ENCODE data around the gene TMEM213. TPM values are rescaled to one million over a fixed set of nuclear protein-coding genes. Genes with fewer than 3 reads are reported as not detected.
"Not testable (repeated sequence)": the region's sequence is repeated elsewhere in the genome, so short reads cannot be mapped to it uniquely, and the experiment has no call there.

The TMEM213 gene
- total RNA-seq, 1 experiment from 2014 or later = not detected

GRCh38 chr7:138797046-138797445 is 748 bp upstream of the TMEM213 start:
- DNase-seq (ENCODE audit: low read depth) = not testable (repeated sequence)

- DNase-seq (ENCODE audit: low read depth) = no peak
Measured at GRCh38 chr7:138798836-138799235, 1.0 kb downstream of the TMEM213 start.

- DNase-seq (ENCODE audit: low read depth) = no peak
Measured at GRCh38 chr7:138799336-138800000, 1.7 kb downstream of the TMEM213 start.

DNA sequence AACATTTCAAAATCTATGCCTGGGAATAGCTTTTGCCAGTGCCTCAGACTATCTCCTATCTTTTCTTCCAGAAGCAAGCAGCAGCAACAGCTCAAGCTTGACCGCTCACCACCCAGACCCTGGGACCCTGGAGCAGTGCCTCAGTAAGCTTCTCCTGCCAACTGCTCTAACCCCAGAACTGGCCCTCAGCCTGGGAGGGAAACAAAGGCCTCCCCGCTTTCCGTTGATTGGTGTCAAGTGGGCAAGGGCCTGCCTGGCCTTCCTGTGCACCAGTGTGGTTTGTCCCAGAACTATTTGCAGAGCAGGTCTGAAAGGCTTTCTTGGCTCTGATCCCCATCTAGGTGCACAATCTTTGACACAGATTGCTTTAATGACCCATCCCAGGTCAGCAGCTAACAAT is 3.5 kb downstream of the TMEM213 start:
- DNase-seq (ENCODE audit: low read depth) = no peak

GRCh38 chr7:138802706-138803105 is 4.9 kb downstream of the TMEM213 start:
- no peak for DNase-seq (ENCODE audit: low read depth)

- no peak for DNase-seq (ENCODE audit: low read depth)
Measured at GRCh38 chr7:138804618-138805017, 6.8 kb downstream of the TMEM213 start.

GRCh38 chr7:138809346-138809745 is 11.6 kb downstream of the TMEM213 start:
- DNase-seq (ENCODE audit: low read depth) = no peak

DNA sequence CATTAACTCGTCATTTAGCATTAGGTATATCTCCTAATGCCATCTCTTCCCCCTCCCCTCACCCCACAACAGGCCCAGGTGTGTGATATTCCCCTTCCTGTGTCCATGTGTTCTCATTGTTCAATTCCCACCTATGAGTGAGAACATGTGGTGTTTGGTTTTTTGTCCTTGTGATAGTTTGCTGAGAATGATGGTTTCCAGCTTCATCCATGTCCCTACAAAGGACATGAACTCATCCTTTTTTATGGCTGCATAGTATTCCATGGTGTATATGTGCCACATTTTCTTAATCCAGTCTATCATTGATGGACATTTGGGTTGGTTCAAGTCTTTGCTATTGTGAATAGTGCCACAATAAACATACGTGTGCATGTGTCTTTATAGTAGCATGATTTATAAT is 13.5 kb downstream of the TMEM213 start:
- DNase-seq (ENCODE audit: low read depth) = not testable (repeated sequence)

GRCh38 chr7:138813945-138814344 is 16.2 kb downstream of the TMEM213 start:
- no peak for DNase-seq (ENCODE audit: low read depth)

- DNase-seq (ENCODE audit: low read depth) = no peak
Measured at GRCh38 chr7:138814816-138815332, 17.1 kb downstream of the TMEM213 start.

GRCh38 chr7:138816650-138817049 is 18.9 kb downstream of the TMEM213 start:
- no peak for DNase-seq (ENCODE audit: low read depth)

- DNase-seq (ENCODE audit: low read depth) = no peak
Measured at GRCh38 chr7:138819625-138820024, 21.8 kb downstream of the TMEM213 start.

GRCh38 chr7:138821912-138822311 is 24.1 kb downstream of the TMEM213 start:
- DNase-seq (ENCODE audit: low read depth) = no peak

- no peak for DNase-seq (ENCODE audit: low read depth)
Measured at GRCh38 chr7:138822867-138823535, 25.2 kb downstream of the TMEM213 start.

- no peak for DNase-seq (ENCODE audit: low read depth)
Measured at GRCh38 chr7:138825049-138825721, 27.4 kb downstream of the TMEM213 start.

DNA sequence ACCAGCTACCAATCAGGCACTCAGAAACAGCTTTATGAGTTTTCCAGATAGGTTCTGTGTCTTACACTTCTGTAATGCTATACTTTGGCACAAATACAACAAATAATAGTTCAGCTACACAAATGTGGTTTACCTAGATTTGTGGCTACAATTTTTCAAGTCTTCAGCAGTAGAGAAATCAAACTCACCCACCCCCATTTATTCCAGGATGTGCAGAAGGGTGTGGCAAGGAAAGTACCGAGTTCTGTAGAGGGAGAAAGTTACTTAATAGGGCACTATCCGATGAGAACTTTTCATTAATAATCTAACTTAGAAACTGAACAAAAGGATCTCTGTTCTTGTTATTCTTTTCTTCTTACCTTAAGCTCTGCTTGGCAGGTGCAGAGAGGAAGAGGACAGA is 30.5 kb downstream of the TMEM213 start:
- no peak for DNase-seq (ENCODE audit: low read depth)

- DNase-seq (ENCODE audit: low read depth) = no peak
Measured at GRCh38 chr7:138829335-138829734, 31.5 kb downstream of the TMEM213 start.

DNA sequence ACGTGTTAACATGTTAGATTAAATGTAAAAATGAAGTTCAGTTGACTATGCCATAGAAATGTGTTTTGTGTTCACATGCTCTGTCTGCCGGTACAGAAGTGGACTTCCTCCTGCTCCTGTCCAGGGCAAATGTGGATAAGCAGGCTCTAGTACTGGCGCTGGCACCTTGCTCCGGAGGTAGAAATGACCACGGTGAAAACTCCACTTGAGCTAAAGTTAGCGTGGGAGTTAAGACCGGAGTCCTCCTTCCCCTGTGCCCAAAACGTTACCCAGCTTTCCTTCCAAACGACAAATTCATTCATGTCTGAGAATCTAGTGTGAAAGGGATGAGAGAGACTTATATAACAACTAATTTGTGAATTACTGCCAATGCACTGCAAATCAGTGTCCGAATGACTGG is 35.2 kb downstream of the TMEM213 start:
- DNase-seq (ENCODE audit: low read depth) = no peak

GRCh38 chr7:138833596-138833995 is 35.8 kb downstream of the TMEM213 start:
- no peak for DNase-seq (ENCODE audit: low read depth)

DNA sequence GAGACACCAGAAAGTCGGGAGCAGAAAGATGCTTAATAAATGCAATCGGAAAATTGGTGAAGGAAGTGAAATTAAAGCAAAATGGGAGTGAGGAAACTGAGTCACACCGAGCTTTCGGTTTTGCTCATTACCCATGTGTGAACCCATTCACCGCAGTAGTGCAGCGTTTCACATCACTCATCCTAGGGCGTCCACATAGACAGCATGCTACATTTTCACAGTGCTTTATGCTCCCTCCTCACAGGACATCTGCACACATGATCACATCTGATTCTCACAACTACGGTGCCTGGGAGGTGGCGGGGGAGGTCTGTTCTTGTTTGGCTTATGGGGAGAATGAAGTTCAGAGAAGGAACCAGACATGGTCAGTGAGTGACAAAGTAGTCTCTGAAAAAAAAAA is 36.8 kb downstream of the TMEM213 start:
- DNase-seq (ENCODE audit: low read depth) = no peak

GRCh38 chr7:138835087-138835486 is 37.3 kb downstream of the TMEM213 start:
- DNase-seq (ENCODE audit: low read depth) = no peak

- DNase-seq (ENCODE audit: low read depth) = no peak
Measured at GRCh38 chr7:138837627-138838026, 39.8 kb downstream of the TMEM213 start.

DNA sequence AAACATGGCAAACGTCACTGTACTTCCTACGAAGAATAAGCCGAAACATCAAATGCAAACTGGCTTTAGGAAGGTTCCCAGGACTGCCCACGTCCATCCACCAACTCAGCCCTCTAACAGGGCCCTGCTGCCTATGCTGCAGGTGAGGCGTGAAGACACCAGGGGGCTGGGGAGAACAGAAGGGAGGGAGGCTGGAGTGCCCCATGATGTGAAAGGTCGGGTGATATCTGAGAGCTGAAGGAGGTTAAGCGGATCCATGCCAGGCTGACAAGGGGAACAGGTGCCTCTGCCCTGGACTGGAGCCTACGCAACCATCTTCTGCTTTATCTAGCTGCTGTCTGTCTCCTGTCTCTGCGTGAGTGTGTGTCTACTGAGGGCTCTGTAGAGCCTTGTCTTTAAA is 40.4 kb downstream of the TMEM213 start:
- DNase-seq (ENCODE audit: low read depth) = no peak

Data from M059J (cell line).